OCI-LY3 (cell line): ENCODE data around the gene CLIC5.

Experiments
- H2AFZ ChIP-seq: fragments of 200-600, 300-600 bp; shearing (Covaris generic); 2 replicates; pipeline ENCODE4 v1.6.0; 2014; ENCODE audit warnings: antibody characterized with exemption, low read depth, low read length
- H3K27ac ChIP-seq: fragments of 200-600, 300-600 bp; sonication (generic); 2 replicates; pipeline ENCODE4 v1.5.1; 2014; ENCODE audit warnings: mild to moderate bottlenecking, low read length, moderate library complexity, mixed read lengths
- H3K27me3 ChIP-seq: fragments of 200-600, 300-600 bp; sonication (generic); 2 replicates; pipeline ENCODE4 v1.6.1; 2014; ENCODE audit warnings: low read depth, low read length, mixed read lengths
- H3K36me3 ChIP-seq: fragments of 200-600, 300-600 bp; sonication (generic); replicated peaks from 2 replicates; pipeline ENCODE3; 2014; ENCODE audit warnings: low read depth, low read length, mixed read lengths
- H3K4me1 ChIP-seq: fragments of 300-600, 200-600 bp; sonication (generic); 2 replicates; pipeline ENCODE4 v1.6.1; 2014; ENCODE audit warnings: low read length, mixed read lengths
- H3K4me2 ChIP-seq: fragments of 200-600, 300-600 bp; sonication (generic); 2 replicates; pipeline ENCODE4 v1.6.1; 2014; ENCODE audit warnings: low read length, mixed read lengths
- H3K4me3 ChIP-seq: fragments of 300-600, 200-600 bp; sonication (generic); 2 replicates; pipeline ENCODE4 v1.5.1; 2014; ENCODE audit warnings: antibody characterized with exemption, mild to moderate bottlenecking, low read length, moderate library complexity
- H3K79me2 ChIP-seq: fragments of 300-600, 200-600 bp; shearing (Covaris generic); 2 replicates; pipeline ENCODE4 v1.6.1; 2014; ENCODE audit warnings: mild to moderate bottlenecking, low read length, mixed read lengths
- H3K9ac ChIP-seq: fragments of 300-600, 200-600 bp; shearing (Covaris generic); 2 replicates; pipeline ENCODE4 v1.6.0; 2014; ENCODE audit warnings: mild to moderate bottlenecking, low read length, moderate library complexity
- H3K9me3 ChIP-seq: fragments of 200-600, 300-600 bp; shearing (Covaris generic); 2 replicates; pipeline ENCODE4 v1.6.1; 2014; ENCODE audit warnings: low read length, mixed read lengths; ENCODE audit not compliant: insufficient read depth
- H4K20me1 ChIP-seq: fragments of 200-600, 300-600 bp; sonication (generic); 2 replicates; pipeline ENCODE4 v1.6.1; 2016; ENCODE audit warnings: low read length, mixed read lengths; ENCODE audit not compliant: insufficient read depth
- EZH2phosphoT487 ChIP-seq: fragments of 200-600 bp; shearing (Covaris generic); IDR thresholded peaks from 2 replicates; pipeline ENCODE4 v1.6.1; 2018; ENCODE audit warnings: antibody characterized with exemption, mixed run types, low read depth
- TF ChIP-seq, protein P1 (sequence below): fragments of 200-600, 300-600 bp; sonication (generic); IDR thresholded peaks from 2 replicates; pipeline ENCODE4 v1.5.1; 2014; ENCODE audit warnings: antibody characterized with exemption, low read length, low read depth

CLIC5 gene

DNA sequence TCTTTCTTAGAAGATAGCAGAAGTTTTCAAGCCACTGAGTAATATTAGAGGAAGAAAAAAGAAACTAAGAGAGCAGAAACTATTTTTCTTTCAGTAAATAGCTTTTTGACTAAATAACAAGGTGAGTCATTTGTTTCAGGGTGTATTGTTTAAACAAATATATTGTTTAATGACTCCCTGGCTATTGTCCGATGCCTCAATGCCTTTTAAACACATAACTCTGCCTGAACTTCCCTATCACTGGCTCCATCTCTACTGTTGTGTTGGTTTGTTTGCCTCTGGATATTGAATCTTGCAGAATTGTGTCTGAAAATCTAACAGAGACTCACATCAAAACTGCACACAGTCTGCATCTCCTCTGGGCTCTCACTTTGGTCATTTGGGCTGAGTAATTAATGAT lies 19.6 kb upstream of the CLIC5 start:
- Histone ChIP-seq H3K9me3 (no peaks in the 10 kb centered on the region), H3K4me1 (no peaks in the 10 kb centered on the region), H2AFZ (no peak overlapping the region), H3K27me3 (peaks cover 6% of the 10 kb centered on the region; the same call in 1 of the 2 replicates), H3K36me3 (no peaks in the 10 kb centered on the region), H3K4me3 (no peak overlapping the region), H3K27ac (no peak overlapping the region), H3K9ac (no peak overlapping the region), H4K20me1 (no peaks in the 10 kb centered on the region), H3K4me2 (no peak overlapping the region), H3K79me2 (no peaks in the 10 kb centered on the region)
- no peak for TF ChIP-seq EZH2phosphoT487
- TF ChIP-seq, protein P1, sequence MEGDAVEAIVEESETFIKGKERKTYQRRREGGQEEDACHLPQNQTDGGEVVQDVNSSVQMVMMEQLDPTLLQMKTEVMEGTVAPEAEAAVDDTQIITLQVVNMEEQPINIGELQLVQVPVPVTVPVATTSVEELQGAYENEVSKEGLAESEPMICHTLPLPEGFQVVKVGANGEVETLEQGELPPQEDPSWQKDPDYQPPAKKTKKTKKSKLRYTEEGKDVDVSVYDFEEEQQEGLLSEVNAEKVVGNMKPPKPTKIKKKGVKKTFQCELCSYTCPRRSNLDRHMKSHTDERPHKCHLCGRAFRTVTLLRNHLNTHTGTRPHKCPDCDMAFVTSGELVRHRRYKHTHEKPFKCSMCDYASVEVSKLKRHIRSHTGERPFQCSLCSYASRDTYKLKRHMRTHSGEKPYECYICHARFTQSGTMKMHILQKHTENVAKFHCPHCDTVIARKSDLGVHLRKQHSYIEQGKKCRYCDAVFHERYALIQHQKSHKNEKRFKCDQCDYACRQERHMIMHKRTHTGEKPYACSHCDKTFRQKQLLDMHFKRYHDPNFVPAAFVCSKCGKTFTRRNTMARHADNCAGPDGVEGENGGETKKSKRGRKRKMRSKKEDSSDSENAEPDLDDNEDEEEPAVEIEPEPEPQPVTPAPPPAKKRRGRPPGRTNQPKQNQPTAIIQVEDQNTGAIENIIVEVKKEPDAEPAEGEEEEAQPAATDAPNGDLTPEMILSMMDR, result no peak

DNA sequence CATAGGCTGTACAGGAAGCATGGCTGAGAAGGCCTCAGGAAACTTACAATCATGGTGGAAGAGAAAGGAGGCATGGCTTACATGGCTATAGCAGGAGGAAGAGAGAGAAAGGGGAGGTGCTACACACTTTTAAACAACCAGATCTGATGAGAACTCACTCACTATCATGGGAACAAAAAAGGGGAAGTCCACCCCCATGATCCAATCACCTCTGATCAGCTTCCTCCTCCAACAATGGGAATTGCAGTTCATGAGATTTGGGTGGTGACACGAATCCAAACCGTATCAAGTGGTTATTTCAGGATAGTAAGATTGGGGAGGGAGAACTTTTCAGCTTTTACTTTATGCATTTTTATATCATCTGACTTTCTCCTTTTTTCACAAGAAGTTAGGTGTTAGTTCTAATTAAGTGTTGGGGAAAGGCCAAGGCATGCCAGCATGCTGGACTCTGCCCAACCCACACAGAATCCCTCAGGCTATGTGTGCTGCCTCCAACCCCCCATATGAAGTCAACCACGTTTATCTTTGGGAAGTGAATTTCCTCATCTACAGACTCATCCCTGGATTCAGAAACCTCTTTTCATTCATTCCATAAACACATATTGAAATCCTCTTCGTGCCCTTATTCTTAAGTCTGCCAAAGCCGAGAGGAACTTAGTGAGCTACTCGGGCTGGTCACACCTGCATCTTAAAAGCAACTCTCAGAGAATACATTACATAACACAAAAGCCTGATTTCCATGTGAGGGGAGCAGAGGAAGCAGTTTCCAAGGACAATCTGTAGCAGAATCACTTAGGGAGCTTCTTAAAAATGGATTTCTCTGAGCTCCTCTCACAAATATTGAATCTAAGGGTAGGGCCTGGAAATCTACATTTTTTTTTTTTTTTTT lies 16.7 kb upstream of the CLIC5 start:
- Histone ChIP-seq H3K4me2 (no peak overlapping the region), H3K4me3 (no peak overlapping the region), H2AFZ (no peak overlapping the region)

DNA sequence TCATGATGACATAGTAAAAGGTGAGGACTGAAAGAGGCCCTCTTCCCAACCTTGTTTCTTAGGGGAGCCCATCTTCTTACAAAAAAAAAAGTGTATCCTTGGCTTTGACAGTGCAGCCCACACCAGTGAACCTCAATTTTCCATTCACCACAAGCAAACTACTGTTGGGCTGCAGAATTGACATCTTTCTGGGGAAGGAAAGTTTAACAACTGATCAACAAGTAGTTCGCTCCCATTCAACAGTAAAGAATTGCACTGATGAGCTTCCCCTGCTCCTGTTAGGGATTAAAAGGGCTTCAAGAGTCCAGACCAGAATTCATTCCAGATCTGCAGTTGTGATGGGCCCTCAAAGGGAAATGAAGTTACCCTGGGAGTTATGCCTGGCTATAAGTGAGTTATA lies 13.9 kb upstream of the CLIC5 start:
- no peaks in the 10 kb centered on the region for H4K20me1 ChIP-seq
- peaks cover 18% of the 10 kb centered on the region; the same call in 1 of the 2 replicates for H3K27me3 ChIP-seq
- no peak overlapping the region for H3K4me3 ChIP-seq
- H3K9me3 ChIP-seq, result no peaks in the 10 kb centered on the region
- H3K4me1 ChIP-seq, result no peaks in the 10 kb centered on the region
- H3K9ac ChIP-seq, result no peak overlapping the region
- H3K4me2 ChIP-seq, result no peak overlapping the region
- H2AFZ ChIP-seq, result no peak overlapping the region
- H3K36me3 ChIP-seq, result no peaks in the 10 kb centered on the region
- no peak for TF ChIP-seq EZH2phosphoT487
- TF ChIP-seq, protein P1, result no peak
- no peak overlapping the region for H3K27ac ChIP-seq
- no peaks in the 10 kb centered on the region for H3K79me2 ChIP-seq

More for the DNA sequence above, 16.7 kb upstream of the CLIC5 start:
- H3K27me3 ChIP-seq, result peaks cover 18% of the 10 kb centered on the region; the same call in 1 of the 2 replicates
- no peaks in the 10 kb centered on the region for H3K9me3 ChIP-seq
- no peak for TF ChIP-seq EZH2phosphoT487
- TF ChIP-seq, protein P1, result no peak
- H3K79me2 ChIP-seq, result no peaks in the 10 kb centered on the region
- H3K9ac ChIP-seq, result no peak overlapping the region
- no peaks in the 10 kb centered on the region for H3K36me3 ChIP-seq
- no peaks in the 10 kb centered on the region for H3K4me1 ChIP-seq
- no peaks in the 10 kb centered on the region for H4K20me1 ChIP-seq
- no peak overlapping the region for H3K27ac ChIP-seq

DNA sequence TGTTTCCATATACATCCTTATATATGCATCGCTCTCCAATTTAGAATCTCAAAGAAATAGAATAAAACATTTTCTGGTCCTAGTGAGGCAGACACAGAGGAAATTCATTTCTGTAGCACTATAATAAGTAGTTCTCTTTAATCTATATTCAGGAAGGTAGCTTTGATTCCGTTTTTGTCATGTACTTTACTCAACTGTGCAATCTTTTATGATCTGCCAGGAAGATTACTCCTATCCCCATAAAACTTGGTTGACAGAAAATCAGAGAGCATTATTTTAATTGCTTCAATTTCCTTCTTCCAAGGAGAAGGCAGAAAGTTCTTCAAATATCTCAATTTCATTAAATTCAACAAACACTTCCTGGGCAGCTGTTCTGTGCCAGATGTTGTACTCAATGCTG lies 10.6 kb upstream of the CLIC5 start:
- Histone ChIP-seq H3K79me2 (no peaks in the 10 kb centered on the region), H3K9ac (no peak overlapping the region), H3K9me3 (no peaks in the 10 kb centered on the region), H3K4me1 (peaks cover 9% of the 10 kb centered on the region), H4K20me1 (no peaks in the 10 kb centered on the region), H3K4me2 (no peak overlapping the region), H3K4me3 (no peak overlapping the region), H2AFZ (no peak overlapping the region), H3K27ac (no peak overlapping the region), H3K36me3 (no peaks in the 10 kb centered on the region), H3K27me3 (peaks cover 18% of the 10 kb centered on the region; the same call in 1 of the 2 replicates)
- TF ChIP-seq EZH2phosphoT487, result no peak
- TF ChIP-seq, protein P1, result no peak
